Measurements from ENCODE around the gene FAM193B. TPM values are rescaled to one million over a fixed set of nuclear protein-coding genes. Genes with fewer than 3 reads are reported as not detected.

The FAM193B gene
- total and polyA plus RNA-seq, 2 of the 13 experiments (the other 11 are each of a cell fraction or from before 2014, with no cell fraction given) = 21.2 to 40.9 TPM

- TF ChIP-seq ZNF646 (CRISPR knock-in tag; IDR thresholded peaks at IDR 0.05) = no peak
- no peak for TF ChIP-seq NR2F2 (IDR thresholded peaks at IDR 0.05; ENCODE audit: borderline replicate concordance, low read depth)
- no peak for TF ChIP-seq ZNF670 (CRISPR knock-in tag; IDR thresholded peaks at IDR 0.05; ENCODE audit: borderline replicate concordance)
- TF ChIP-seq JDP2 (CRISPR knock-in tag; IDR thresholded peaks at IDR 0.05; ENCODE audit: borderline replicate concordance) = no peak
- TF ChIP-seq ZNF510 (CRISPR knock-in tag; IDR thresholded peaks at IDR 0.05; ENCODE audit: low read depth) = no peak
- 0 out of 2 replicates have a peak, but pooled peaks have one; percentile 64 for TF ChIP-seq ZC3H13 (CRISPR knock-in tag; IDR thresholded peaks at IDR 0.05)
- TF ChIP-seq MED8 (CRISPR knock-in tag; IDR thresholded peaks at IDR 0.05; ENCODE audit: insufficient replicate concordance) = no peak
- TF ChIP-seq ZKSCAN1 (IDR thresholded peaks at IDR 0.05; ENCODE audit: low read length) = no peak
- TF ChIP-seq HMGXB4 (CRISPR knock-in tag; IDR thresholded peaks at IDR 0.05; ENCODE audit: borderline replicate concordance in 1 of 2, low read depth in 1 of 2) = peak in 1 of 2 experiments; percentile 74; a peak in 2 of 4 replicates
- no peak for TF ChIP-seq SKIL (CRISPR knock-in tag; IDR thresholded peaks at IDR 0.05; ENCODE audit: borderline replicate concordance)
- TF ChIP-seq RCOR2 (CRISPR knock-in tag; IDR thresholded peaks at IDR 0.05) = peak; percentile 47; the same call in 1 of the 2 replicates
- TF ChIP-seq GATAD1 (CRISPR knock-in tag; IDR thresholded peaks at IDR 0.05) = peak; percentile 76
- no peak for TF ChIP-seq MBD4 (IDR thresholded peaks at IDR 0.05; ENCODE audit: borderline replicate concordance, low read length)
- TF ChIP-seq ZNF574 (CRISPR knock-in tag; IDR thresholded peaks at IDR 0.05) = peak; percentile 91
Observed at GRCh38 chr5:177554474-177555111, at the start of gene FAM193B (continued).
